ENCODE measurements around the gene NCBP1. TPM values are rescaled to one million over a fixed set of nuclear protein-coding genes. Genes with fewer than 3 reads are reported as not detected.

The NCBP1 gene
- total and polyA plus RNA-seq, 10 donors = 6.5 to 30.6 (median 23.1) TPM

DNA sequence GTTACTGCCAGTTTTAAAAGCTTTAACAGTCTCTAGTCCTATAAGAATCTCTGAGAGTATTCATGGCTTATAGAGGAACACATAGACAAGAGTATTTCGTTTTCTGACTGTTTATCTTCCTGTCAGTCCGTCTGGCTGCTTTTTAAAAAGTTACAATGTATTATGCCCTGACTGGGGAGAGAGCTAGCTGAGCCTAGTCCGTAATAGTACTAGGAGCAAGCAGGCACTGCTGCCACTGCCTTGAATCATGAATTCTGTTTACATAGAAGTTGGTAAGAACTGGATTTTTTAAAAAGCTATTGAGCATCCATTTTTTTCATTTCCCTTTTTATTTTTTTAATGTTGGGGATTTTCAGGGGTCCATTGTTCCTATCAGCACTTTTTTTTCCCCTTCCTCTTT is 37.0 kb downstream of the NCBP1 start:
- Histone ChIP-seq H3K27me3 (replicated peaks in 1 of 7) (no peaks in the 10 kb centered on the region), H3K36me3 (peaks cover 0 to 100% (median 97%) of the 10 kb centered on the region in 6 donors), H3K4me3 (no peak overlapping the region), H3K27ac (no peak overlapping the region), H3K4me1 (peaks cover 0 to 15% (median 5%) of the 10 kb centered on the region in 6 donors), H3K9me3 (no peaks in the 10 kb centered on the region)
- intact Hi-C loops (cut with DNase I; ENCODE audit: low total_unique reads) = no loop called here
- TF ChIP-seq POLR2AphosphoS5 (IDR thresholded peaks at IDR 0.05) (no peak), POLR2A (IDR thresholded peaks at IDR 0.05) (no peak)
- TF ChIP-seq, protein P1, sequence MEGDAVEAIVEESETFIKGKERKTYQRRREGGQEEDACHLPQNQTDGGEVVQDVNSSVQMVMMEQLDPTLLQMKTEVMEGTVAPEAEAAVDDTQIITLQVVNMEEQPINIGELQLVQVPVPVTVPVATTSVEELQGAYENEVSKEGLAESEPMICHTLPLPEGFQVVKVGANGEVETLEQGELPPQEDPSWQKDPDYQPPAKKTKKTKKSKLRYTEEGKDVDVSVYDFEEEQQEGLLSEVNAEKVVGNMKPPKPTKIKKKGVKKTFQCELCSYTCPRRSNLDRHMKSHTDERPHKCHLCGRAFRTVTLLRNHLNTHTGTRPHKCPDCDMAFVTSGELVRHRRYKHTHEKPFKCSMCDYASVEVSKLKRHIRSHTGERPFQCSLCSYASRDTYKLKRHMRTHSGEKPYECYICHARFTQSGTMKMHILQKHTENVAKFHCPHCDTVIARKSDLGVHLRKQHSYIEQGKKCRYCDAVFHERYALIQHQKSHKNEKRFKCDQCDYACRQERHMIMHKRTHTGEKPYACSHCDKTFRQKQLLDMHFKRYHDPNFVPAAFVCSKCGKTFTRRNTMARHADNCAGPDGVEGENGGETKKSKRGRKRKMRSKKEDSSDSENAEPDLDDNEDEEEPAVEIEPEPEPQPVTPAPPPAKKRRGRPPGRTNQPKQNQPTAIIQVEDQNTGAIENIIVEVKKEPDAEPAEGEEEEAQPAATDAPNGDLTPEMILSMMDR (IDR thresholded peaks at IDR 0.05 in 8 of 11, conservative IDR thresholded peaks at IDR 0.05 in 3 of 11) = no peak
- no peak for DNase-seq
- 48 to 90% (median 85%) methylated on average over 3 of the region's 3 CpGs for WGBS, 5 donors

DNA sequence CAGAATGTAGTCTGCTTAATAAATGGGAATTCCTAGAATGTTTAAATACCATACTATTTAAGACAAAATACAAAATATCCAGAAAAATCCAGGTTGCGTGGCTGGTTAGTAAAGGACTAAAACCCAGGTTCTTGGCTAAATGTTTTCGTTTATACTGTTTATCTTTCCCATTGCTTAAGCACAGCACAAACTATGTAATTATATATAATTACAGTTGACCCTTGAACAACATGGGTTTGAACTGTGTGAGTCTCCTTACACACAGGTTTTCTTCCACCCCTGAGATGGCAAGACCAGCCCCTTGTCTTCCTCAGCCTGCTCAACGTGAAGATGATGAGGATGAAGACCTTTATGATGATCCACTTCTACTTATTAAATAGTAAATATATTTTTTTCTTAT is 38.8 kb downstream of the NCBP1 start:
- intact Hi-C loops (cut with DNase I; ENCODE audit: low total_unique reads) = no loop called here
- Histone ChIP-seq H3K4me1 (peaks cover 0 to 3% (median 0%) of the 10 kb centered on the region in 6 donors), H3K9me3 (no peaks in the 10 kb centered on the region), H3K36me3 (peaks cover 0 to 100% (median 97%) of the 10 kb centered on the region in 6 donors), H3K4me3 (no peak overlapping the region), H3K27ac (no peak overlapping the region), H3K27me3 (replicated peaks in 1 of 7) (no peaks in the 10 kb centered on the region)
- TF ChIP-seq, protein P1 (IDR thresholded peaks at IDR 0.05 in 8 of 11, conservative IDR thresholded peaks at IDR 0.05 in 3 of 11) = no peak
- TF ChIP-seq POLR2A (IDR thresholded peaks at IDR 0.05) = no peak
- TF ChIP-seq POLR2AphosphoS5 (IDR thresholded peaks at IDR 0.05) = no peak
- WGBS, 5 donors = 94 to 97% (median 96%) methylated on average over 3 of the region's 3 CpGs
- no peak for DNase-seq

DNA sequence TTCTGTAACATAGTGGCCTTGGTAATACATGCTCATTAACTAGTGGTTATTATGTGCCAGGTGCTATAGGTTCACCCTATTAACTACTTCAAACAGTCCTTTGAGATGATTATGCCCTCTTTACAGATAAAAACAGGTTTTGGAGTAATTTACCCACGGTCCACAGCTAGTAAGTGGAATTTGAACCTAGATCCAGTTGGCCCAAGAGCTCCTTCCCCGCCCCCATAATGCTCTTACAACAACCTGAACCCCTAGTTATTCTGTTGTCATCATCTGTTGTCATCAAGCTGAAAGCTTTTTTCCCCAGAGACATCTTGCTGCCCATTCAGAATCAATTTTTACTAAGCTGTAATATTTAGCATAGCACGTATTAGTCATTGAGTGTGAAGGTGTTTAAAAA is 40.3 kb downstream of the NCBP1 start:
- TF ChIP-seq POLR2A (IDR thresholded peaks at IDR 0.05) (no peak), POLR2AphosphoS5 (IDR thresholded peaks at IDR 0.05) (no peak)
- TF ChIP-seq, protein P1 (IDR thresholded peaks at IDR 0.05 in 8 of 11, conservative IDR thresholded peaks at IDR 0.05 in 3 of 11) = no peak
- intact Hi-C loops (cut with DNase I; ENCODE audit: low total_unique reads) = no loop called here

DNA sequence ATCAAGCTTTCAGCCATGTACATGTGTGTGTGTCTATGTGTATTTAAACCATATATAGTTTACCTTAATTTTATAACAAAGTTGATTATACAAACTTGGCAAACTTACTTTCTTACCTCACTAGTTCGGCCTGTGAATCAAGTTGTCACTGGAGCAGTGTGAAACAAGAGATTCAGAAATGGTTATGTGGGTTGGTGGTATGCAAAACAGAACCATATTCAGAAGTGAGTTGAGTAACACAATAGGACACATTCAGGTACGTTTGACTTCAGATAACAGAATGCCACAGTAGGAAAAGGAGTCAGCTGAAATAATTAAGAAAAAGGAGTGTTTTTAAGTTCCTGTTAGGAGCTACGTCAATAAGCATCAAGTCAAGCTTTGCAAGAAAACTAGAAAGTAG is 42.0 kb downstream of the NCBP1 start:
- TF ChIP-seq POLR2AphosphoS5 (IDR thresholded peaks at IDR 0.05) (no peak), POLR2A (IDR thresholded peaks at IDR 0.05) (no peak)
- TF ChIP-seq, protein P1 (IDR thresholded peaks at IDR 0.05 in 8 of 11, conservative IDR thresholded peaks at IDR 0.05 in 3 of 11) = no peak
- Histone ChIP-seq H3K27me3 (replicated peaks in 1 of 7) (no peaks in the 10 kb centered on the region), H3K36me3 (peaks cover 0 to 100% (median 91%) of the 10 kb centered on the region in 6 donors), H3K4me1 (peaks cover 0 to 3% (median 0%) of the 10 kb centered on the region in 6 donors), H3K4me3 (no peak overlapping the region), H3K27ac (no peak overlapping the region), H3K9me3 (no peaks in the 10 kb centered on the region)
- DNase-seq = no peak
- 74 to 89% (median 78%) methylated on average over 3 of the region's 3 CpGs for WGBS, 5 donors
- intact Hi-C loops (cut with DNase I; ENCODE audit: low total_unique reads) = no loop called here

More for the DNA sequence above, 40.3 kb downstream of the NCBP1 start:
- 60 to 97% (median 95%) methylated on average over 3 of the region's 3 CpGs for WGBS, 5 donors
- H3K4me3 ChIP-seq = no peak overlapping the region
- no peak for DNase-seq
- no peaks in the 10 kb centered on the region for H3K9me3 ChIP-seq
- peaks cover 0 to 100% (median 96%) of the 10 kb centered on the region in 6 donors for H3K36me3 ChIP-seq
- H3K4me1 ChIP-seq = peaks cover 0 to 3% (median 0%) of the 10 kb centered on the region in 6 donors
- H3K27ac ChIP-seq = no peak overlapping the region
- H3K27me3 ChIP-seq (replicated peaks in 1 of 7) = no peaks in the 10 kb centered on the region
